SU-DHL-6 (cell line): ENCODE data around the gene TTC3.
A peak's percentile ranks its signal among the peaks of the same experiment; 100 is the strongest.

Experiments used
- H2AFZ ChIP-seq: fragments of 200-600 bp; sonication (generic); 2 replicates; pipeline ENCODE4 v1.6.1; 2014; ENCODE audit warnings: low read depth, mild to moderate bottlenecking, moderate library complexity, mixed read lengths, antibody characterized with exemption, low read length; ENCODE audit not compliant: severe bottlenecking
- H3F3A ChIP-seq: fragments of 200-600 bp; shearing (Covaris generic); 2 replicates; pipeline ENCODE4 v1.6.0; 2016; ENCODE audit warnings: antibody characterized with exemption, mild to moderate bottlenecking; ENCODE audit not compliant: insufficient read depth
- H3K27ac ChIP-seq: fragments of 200-600 bp; sonication (generic); 2 replicates; pipeline ENCODE4 v1.5.1; 2016; ENCODE audit warnings: low read depth, mild to moderate bottlenecking, low read length, moderate library complexity, mixed read lengths
- H3K27me3 ChIP-seq: fragments of 200-600 bp; sonication (generic), shearing (Covaris generic); 2 replicates; pipeline ENCODE4 v1.6.0; 2014; ENCODE audit warnings: mild to moderate bottlenecking, low read length
- H3K36me3 ChIP-seq: fragments of 200-600 bp; sonication (generic); 2 replicates; pipeline ENCODE4 v1.6.1; 2014; ENCODE audit warnings: mild to moderate bottlenecking, low read length, mixed read lengths
- H3K4me2 ChIP-seq: fragments of 300-600, 200-600 bp; shearing (Covaris generic), sonication (generic); 2 replicates; pipeline ENCODE4 v1.6.0; 2014; ENCODE audit warnings: low read length, low read depth, mild to moderate bottlenecking; ENCODE audit not compliant: poor library complexity, severe bottlenecking
- H3K4me3 ChIP-seq: fragments of 200-600 bp; sonication (generic); 2 replicates; pipeline ENCODE4 v1.5.1; 2014; ENCODE audit warnings: antibody characterized with exemption, low read length, mild to moderate bottlenecking, mixed read lengths; ENCODE audit not compliant: insufficient read depth, poor library complexity, severe bottlenecking
- H3K79me2 ChIP-seq: fragments of 200-600 bp; sonication (generic); 2 replicates; pipeline ENCODE4 v1.6.1; 2014; ENCODE audit warnings: mild to moderate bottlenecking, low read length, moderate library complexity; ENCODE audit not compliant: insufficient read depth
- H3K9ac ChIP-seq: fragments of 200-600 bp; sonication (generic); 2 replicates; pipeline ENCODE4 v1.7.0; 2014; ENCODE audit warnings: mild to moderate bottlenecking, low read length
- H3K9me2 ChIP-seq: fragments of 200-600 bp; sonication (generic); replicated peaks from 2 replicates; pipeline ENCODE4 v1.6.1; 2014; ENCODE audit warnings: low read length; ENCODE audit not compliant: insufficient read depth
- H3K9me3 ChIP-seq: fragments of 200-600 bp; sonication (generic); 2 replicates; pipeline ENCODE4 v1.6.1; 2014; ENCODE audit warnings: low read length, mixed read lengths; ENCODE audit not compliant: insufficient read depth
- H4K20me1 ChIP-seq: fragments of 200-600 bp; sonication (generic); 2 replicates; pipeline ENCODE4 v1.6.1; 2014; ENCODE audit warnings: low read depth, mild to moderate bottlenecking, antibody characterized with exemption, low read length, moderate library complexity, mixed read lengths
- CTCF ChIP-seq: fragments of 200-600 bp; sonication (generic); IDR thresholded peaks from one replicate; pipeline ENCODE4 v1.5.1; 2017; ENCODE audit warnings: antibody characterized with exemption, mild to moderate bottlenecking, low read length, moderate library complexity; ENCODE audit not compliant: insufficient read depth, poor library complexity, severe bottlenecking
- EZH2phosphoT487 ChIP-seq: fragments of 200-600 bp; sonication (generic), shearing (Covaris generic); conservative IDR thresholded peaks from 2 replicates; pipeline ENCODE4 v1.6.1; 2018; ENCODE audit warnings: mild to moderate bottlenecking, antibody characterized with exemption, low read length, moderate library complexity, mixed read lengths

The TTC3 gene

DNA sequence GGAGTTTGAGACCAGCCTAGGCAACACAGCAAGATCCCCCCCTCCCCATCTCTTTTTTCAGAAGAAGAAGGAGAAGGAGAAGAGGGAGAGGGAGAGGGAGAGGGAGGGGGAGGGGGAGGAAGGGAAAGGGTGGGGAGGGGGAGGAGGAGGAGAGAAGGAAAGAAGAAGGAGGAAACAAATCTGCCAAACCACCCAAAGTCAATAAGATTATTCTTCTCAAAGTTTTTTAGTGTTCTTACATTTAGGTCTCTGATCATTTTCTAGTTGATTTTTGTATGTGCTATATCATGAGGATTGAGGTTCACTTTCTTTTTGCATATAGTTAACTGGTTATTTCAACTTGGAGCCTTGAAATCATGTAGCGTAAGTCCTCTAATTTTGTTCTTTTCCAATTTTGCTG is 137.7 kb downstream of the TTC3 start:
- Histone ChIP-seq H4K20me1 (no peaks in the 10 kb centered on the region), H3K27ac (no peak overlapping the region), H3K79me2 (no peaks in the 10 kb centered on the region), H3K9me2 (no peaks in the 10 kb centered on the region), H2AFZ (no peak overlapping the region), H3K36me3 (peaks cover 9% of the 10 kb centered on the region; the same call in 1 of the 2 replicates), H3K4me2 (no peak overlapping the region), H3K9ac (no peak overlapping the region), H3F3A (no peaks in the 10 kb centered on the region), H3K4me3 (no peak overlapping the region), H3K27me3 (no peaks in the 10 kb centered on the region), H3K9me3 (no peaks in the 10 kb centered on the region; the same call in 1 of the 2 replicates)
- TF ChIP-seq EZH2phosphoT487: no peak
- TF ChIP-seq CTCF: no peak

DNA sequence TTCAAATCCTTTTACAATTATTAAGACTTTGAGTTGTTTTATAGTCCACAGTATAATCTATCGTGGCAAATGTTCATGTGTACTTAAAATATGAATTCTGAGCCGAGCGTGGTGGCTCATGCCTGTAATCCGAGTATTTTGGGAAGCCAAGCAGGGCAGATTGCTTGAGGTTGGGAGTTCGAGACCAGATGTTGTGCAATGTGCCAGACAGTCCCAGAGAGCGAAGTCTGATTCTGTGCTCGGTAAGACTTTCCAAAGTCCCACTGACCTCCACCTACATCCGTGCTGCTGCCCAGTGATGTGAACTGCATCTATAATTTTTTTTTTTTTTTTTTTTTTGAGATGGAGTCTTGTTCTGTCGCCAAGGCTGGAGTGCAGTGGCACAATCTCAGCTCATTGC is 141.9 kb downstream of the TTC3 start:
- Histone ChIP-seq H3K4me3 (no peak overlapping the region), H3K27me3 (no peaks in the 10 kb centered on the region), H3K4me2 (no peak overlapping the region), H3F3A (no peaks in the 10 kb centered on the region; the same call in 1 of the 2 replicates), H3K36me3 (peaks cover 9% of the 10 kb centered on the region; the same call in 1 of the 2 replicates), H3K9ac (no peak overlapping the region), H3K27ac (no peak overlapping the region), H3K9me3 (no peaks in the 10 kb centered on the region; the same call in 1 of the 2 replicates), H3K9me2 (no peaks in the 10 kb centered on the region), H4K20me1 (no peaks in the 10 kb centered on the region), H2AFZ (no peak overlapping the region), H3K79me2 (no peaks in the 10 kb centered on the region)
- TF ChIP-seq CTCF (no peak), EZH2phosphoT487 (no peak)

GRCh38 chr21:37219761-37220432 is 146.8 kb downstream of the TTC3 start:
- H3K27ac ChIP-seq: no peak overlapping the region
- no peaks in the 10 kb centered on the region for H3K9me3 ChIP-seq
- H3K9me2 ChIP-seq: no peaks in the 10 kb centered on the region
- no peaks in the 10 kb centered on the region for H4K20me1 ChIP-seq
- H3K27me3 ChIP-seq: no peaks in the 10 kb centered on the region
- H3K4me3 ChIP-seq: peak overlapping the region; percentile 65
- H3K9ac ChIP-seq: peak overlapping the region; percentile 71
- 0 out of 2 replicates have a peak, but pooled peaks cover 4% of the 10 kb centered on the region for H3K36me3 ChIP-seq
- H3F3A ChIP-seq: peaks cover 11% of the 10 kb centered on the region
- peak overlapping the region; percentile 76 for H3K4me2 ChIP-seq
- H2AFZ ChIP-seq: no peak overlapping the region
- H3K79me2 ChIP-seq: peaks cover 23% of the 10 kb centered on the region
- TF ChIP-seq CTCF: no peak
- no peak for TF ChIP-seq EZH2phosphoT487
